Esophagus squamous epithelium (tissue), 5 donors: ENCODE data around the gene SHMT2. TPM values are rescaled to one million over a fixed set of nuclear protein-coding genes. Genes with fewer than 3 reads are reported as not detected.

Experiments
- DNase-seq: peaks from one replicate; lab custom pipeline; 2025; lab: John Stamatoyannopoulos, UW
- H3K27ac ChIP-seq, 4 donors: fragments of 200-600 bp; sonication (generic); one replicate each; pipeline ENCODE4 v1.5.1; 2016 to 2019; ENCODE audit warnings: mild to moderate bottlenecking in 1 of 4
- H3K27me3 ChIP-seq, 4 donors: fragments of 200-600 bp; sonication (generic); 1 replicate in 3 of 4; 2 replicates in 1 of 4; pipeline versions ENCODE4 v1.5.1 to v1.6.0; 2017 to 2021; ENCODE audit warnings: antibody characterized with exemption in 1 of 4
- H3K36me3 ChIP-seq, 3 donors: fragments of 200-600 bp; sonication (generic); one replicate each; pipeline ENCODE4 v1.5.1; 2016 to 2019
- H3K4me1 ChIP-seq, 3 donors: fragments of 200-600 bp; sonication (generic); one replicate each; pipeline ENCODE4 v1.5.1; 2017 to 2019
- H3K4me3 ChIP-seq, 4 donors: fragments of 200-600 bp; sonication (generic); 1 replicate in 3 of 4; 2 replicates in 1 of 4; pipeline ENCODE4 v1.5.1; 2016 to 2019; ENCODE audit warnings: mild to moderate bottlenecking in 2 of 4, moderate library complexity in 1 of 4
- H3K9me3 ChIP-seq, 3 donors: fragments of 200-600 bp; sonication (generic); one replicate each; pipeline ENCODE4 v1.5.1; 2016 to 2019
- POLR2A ChIP-seq, 4 donors: fragments of 450-650 bp; IDR thresholded peaks; one replicate each; pipeline ENCODE4 v1.6.1; 2017; ENCODE audit warnings: antibody characterized with exemption in 4 of 4, mild to moderate bottlenecking in 4 of 4, moderate library complexity in 3 of 4
- WGBS, 2 donors: methylation state at CpG; one replicate each; pipeline ENCODE4 v1.1.5; 2018; 5-methylcytosine and 5-hydroxymethylcytosine counted together
- intact Hi-C: fragments of 100-400 bp; cut with DNase I; formaldehyde crosslinking; loops from one replicate; pipeline ENCODE4 v1.15.0; 2022
- total RNA-seq, 4 donors: library from RNA; depleted of rRNA; stranded (reverse); fragments of >200 nt; gene quantifications; one replicate each; pipeline ENCODE4 v1.1.0, GENCODE V29; 2016
- TF ChIP-seq, protein P1 (sequence below), 6 experiments: fragments of 450-650 bp in 4 of 6; fragments of 200-600 bp in 2 of 6; sonication (generic) in 2 of 6; IDR thresholded peaks; one replicate each; pipeline ENCODE4 v1.5.1; 2016 to 2019; ENCODE audit warnings: antibody characterized with exemption in 6 of 6, mild to moderate bottlenecking in 4 of 6, moderate library complexity in 4 of 6
- donor health status: DM: yes; HTN: yes; CAD: no.

The SHMT2 gene
- total RNA-seq, 4 donors from 2014 or later: 56.1 to 104 (median 76.6) TPM

DNA sequence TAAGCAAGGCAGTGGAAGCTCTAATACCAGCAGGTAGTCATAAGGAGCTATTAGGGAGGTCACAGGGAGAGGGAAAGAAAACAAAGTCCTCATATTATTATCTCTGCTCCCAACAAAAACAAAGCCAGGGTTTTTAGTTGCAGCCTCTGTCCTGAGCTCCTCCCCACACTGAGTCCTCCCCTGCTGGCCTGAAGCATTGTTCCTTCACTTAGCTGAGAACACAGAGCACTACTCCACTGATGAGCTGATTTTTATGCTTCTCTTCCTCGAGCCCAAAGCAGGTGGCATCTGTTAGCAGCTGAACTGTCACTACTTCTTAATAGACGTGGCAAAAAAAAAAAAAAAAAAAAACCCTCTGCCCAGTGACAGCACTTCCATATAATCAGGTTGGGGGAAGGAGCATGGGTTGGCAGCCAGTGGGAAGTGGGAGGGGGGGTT lies 31.9 kb downstream of the SHMT2 start:
- H3K36me3 ChIP-seq: peaks cover under 1 to 94% (median 11%) of the 10 kb centered on the region in 3 donors
- no peaks in the 10 kb centered on the region for H3K27me3 ChIP-seq
- no peaks in the 10 kb centered on the region for H3K4me1 ChIP-seq
- TF ChIP-seq, protein P1, sequence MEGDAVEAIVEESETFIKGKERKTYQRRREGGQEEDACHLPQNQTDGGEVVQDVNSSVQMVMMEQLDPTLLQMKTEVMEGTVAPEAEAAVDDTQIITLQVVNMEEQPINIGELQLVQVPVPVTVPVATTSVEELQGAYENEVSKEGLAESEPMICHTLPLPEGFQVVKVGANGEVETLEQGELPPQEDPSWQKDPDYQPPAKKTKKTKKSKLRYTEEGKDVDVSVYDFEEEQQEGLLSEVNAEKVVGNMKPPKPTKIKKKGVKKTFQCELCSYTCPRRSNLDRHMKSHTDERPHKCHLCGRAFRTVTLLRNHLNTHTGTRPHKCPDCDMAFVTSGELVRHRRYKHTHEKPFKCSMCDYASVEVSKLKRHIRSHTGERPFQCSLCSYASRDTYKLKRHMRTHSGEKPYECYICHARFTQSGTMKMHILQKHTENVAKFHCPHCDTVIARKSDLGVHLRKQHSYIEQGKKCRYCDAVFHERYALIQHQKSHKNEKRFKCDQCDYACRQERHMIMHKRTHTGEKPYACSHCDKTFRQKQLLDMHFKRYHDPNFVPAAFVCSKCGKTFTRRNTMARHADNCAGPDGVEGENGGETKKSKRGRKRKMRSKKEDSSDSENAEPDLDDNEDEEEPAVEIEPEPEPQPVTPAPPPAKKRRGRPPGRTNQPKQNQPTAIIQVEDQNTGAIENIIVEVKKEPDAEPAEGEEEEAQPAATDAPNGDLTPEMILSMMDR (IDR thresholded peaks at IDR 0.05): no peak
- TF ChIP-seq POLR2A (IDR thresholded peaks at IDR 0.05): no peak
- intact Hi-C loops: no loop called here
- 46 to 53% methylated on average over 2 of the region's 2 CpGs for WGBS, 2 donors
- H3K4me3 ChIP-seq: no peak overlapping the region
- no peak overlapping the region for H3K27ac ChIP-seq
- DNase-seq: no peak
- no peaks in the 10 kb centered on the region for H3K9me3 ChIP-seq

DNA sequence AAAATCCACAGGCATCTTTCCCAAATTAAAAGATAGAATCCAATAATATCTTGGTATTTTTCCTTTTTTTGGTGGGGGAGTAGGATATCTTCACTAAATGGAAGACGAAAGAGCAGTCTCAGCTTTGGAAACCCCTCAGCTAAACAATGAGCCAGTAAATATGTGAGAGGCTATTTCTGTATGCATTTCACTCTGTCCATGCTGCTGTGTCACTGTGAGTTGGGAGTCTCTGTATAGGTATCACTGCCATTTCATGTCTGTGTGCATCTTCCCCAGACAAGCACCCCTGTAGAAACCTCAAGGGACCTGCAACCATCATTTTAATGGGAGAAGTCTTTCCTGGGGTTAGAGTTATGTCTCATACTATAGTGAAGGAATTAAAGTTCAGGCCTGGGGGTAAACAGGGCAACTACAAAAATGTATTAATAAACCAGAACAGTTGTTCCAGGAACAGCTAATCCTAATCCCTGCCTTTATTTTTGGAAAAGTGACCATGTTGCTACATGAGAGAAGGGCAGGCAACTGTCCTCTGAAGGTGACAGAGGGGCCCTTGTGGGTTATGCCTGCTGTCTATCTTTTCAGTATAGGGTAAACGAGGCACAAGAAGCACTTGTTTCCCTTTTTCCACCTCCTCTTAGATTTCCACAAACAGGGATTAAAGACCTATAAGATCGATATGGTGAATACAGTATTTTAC lies 32.8 kb downstream of the SHMT2 start:
- Histone ChIP-seq H3K4me3 (no peak overlapping the region), H3K27me3 (no peaks in the 10 kb centered on the region), H3K27ac (no peak overlapping the region), H3K9me3 (no peaks in the 10 kb centered on the region), H3K4me1 (no peaks in the 10 kb centered on the region), H3K36me3 (peaks cover 4 to 94% (median 11%) of the 10 kb centered on the region in 3 donors)
- intact Hi-C loops: no loop called here
- 83 to 85% methylated on average over 3 of the region's 3 CpGs for WGBS, 2 donors
- DNase-seq: no peak
- TF ChIP-seq, protein P1 (IDR thresholded peaks at IDR 0.05): no peak
- no peak for TF ChIP-seq POLR2A (IDR thresholded peaks at IDR 0.05)

DNA sequence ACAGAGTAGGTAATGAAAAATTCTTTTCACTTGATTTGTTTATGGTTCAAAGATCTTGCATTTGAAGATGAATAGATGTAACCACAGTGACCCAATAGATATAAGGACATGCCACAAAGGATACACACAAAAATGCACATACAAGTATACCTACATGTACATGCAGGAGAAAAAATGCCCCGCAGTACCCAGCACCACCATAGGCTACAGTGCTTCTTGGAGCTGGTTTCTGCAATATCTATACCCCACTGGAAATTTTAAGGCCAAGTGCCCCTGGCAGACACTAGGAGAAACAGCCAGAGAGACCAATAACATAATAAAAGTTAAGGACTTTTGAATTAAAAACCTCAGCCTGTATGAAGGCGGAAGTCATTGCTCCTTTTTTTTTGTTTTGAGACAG lies 33.6 kb downstream of the SHMT2 start:
- WGBS, 2 donors: 86 to 100% methylated on average over 2 of the region's 2 CpGs
- TF ChIP-seq POLR2A (IDR thresholded peaks at IDR 0.05): no peak
- TF ChIP-seq, protein P1 (IDR thresholded peaks at IDR 0.05): no peak
- DNase-seq: no peak
- no peak overlapping the region for H3K27ac ChIP-seq
- H3K27me3 ChIP-seq: no peaks in the 10 kb centered on the region
- no peaks in the 10 kb centered on the region for H3K9me3 ChIP-seq
- H3K36me3 ChIP-seq: peaks cover 6 to 94% (median 11%) of the 10 kb centered on the region in 3 donors
- no peaks in the 10 kb centered on the region for H3K4me1 ChIP-seq
- intact Hi-C loops: no loop called here
- no peak overlapping the region for H3K4me3 ChIP-seq

DNA sequence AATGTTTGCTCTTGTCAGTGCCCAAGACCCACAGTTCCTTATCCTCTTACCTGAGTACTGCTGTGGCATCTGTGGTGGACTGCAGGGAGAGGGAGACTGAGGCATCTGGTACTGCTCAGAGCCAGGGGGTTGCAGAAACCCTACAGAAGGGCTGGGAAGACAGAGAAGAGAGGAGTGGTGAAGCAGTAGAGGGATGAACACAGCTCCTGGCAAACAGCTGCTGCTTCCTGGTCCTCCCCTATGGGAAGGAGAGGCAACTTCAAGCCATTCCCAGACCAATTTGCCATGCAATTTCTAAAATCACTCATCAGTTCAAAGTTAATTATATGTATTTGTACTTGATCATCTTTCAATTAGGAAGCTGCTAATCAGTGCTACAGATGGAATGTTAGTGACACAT lies 37.2 kb downstream of the SHMT2 start:
- no peak overlapping the region for H3K27ac ChIP-seq
- no peak for DNase-seq
- H3K9me3 ChIP-seq: no peaks in the 10 kb centered on the region
- H3K27me3 ChIP-seq: no peaks in the 10 kb centered on the region
- H3K4me1 ChIP-seq: no peaks in the 10 kb centered on the region
- H3K4me3 ChIP-seq: no peak overlapping the region
- H3K36me3 ChIP-seq: peaks cover 5 to 94% (median 13%) of the 10 kb centered on the region in 3 donors
- intact Hi-C loops: loop anchor here (5.0 kb wide), 1 partner anchor 186 kb away; no protein-coding TSS in a partner anchor
- no peak for TF ChIP-seq POLR2A (IDR thresholded peaks at IDR 0.05)

DNA sequence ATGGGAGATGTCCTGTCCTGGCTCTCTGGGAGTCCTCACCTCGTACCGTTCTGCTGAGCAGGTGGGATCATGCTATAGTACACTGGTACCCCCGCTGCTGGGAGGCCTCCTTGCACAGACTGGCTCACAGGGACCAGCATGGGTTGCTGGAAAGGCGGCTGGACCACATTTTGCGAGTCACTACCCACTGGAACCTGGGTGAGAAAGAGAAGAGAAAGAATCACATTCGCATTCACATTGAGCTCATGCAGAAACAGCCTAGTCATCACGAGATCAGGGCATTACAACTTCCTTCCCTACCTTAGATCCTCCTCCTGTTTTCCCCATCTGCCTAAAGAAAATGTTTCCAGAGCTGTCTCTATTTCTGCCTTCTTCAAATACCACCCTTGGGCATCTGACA lies 38.8 kb downstream of the SHMT2 start:
- peaks cover 5 to 94% (median 13%) of the 10 kb centered on the region in 3 donors for H3K36me3 ChIP-seq
- intact Hi-C loops: loop anchor here (5.0 kb wide), 1 partner anchor 184 kb away; no protein-coding TSS in a partner anchor

More for the DNA sequence above, 38.8 kb downstream of the SHMT2 start:
- H3K4me3 ChIP-seq: no peak overlapping the region
- no peaks in the 10 kb centered on the region for H3K27me3 ChIP-seq
- H3K27ac ChIP-seq: no peak overlapping the region
- no peak for DNase-seq
- H3K9me3 ChIP-seq: no peaks in the 10 kb centered on the region
- H3K4me1 ChIP-seq: no peaks in the 10 kb centered on the region
- WGBS, 2 donors: 73 to 88% methylated on average over 4 to 7 of the region's 7 CpGs
- TF ChIP-seq, protein P1 (IDR thresholded peaks at IDR 0.05): no peak
- no peak for TF ChIP-seq POLR2A (IDR thresholded peaks at IDR 0.05)
